GM18498 (cell line): ENCODE results near the gene HOXB8.

Experiments used
- ATAC-seq: cut with Tn5 transposase; IDR thresholded peaks from one replicate; pipeline ENCODE4 v1.9.1; 2021; ENCODE audit warnings: mild to moderate bottlenecking, moderate library complexity; ENCODE audit not compliant: unreplicated experiment

HOXB8 gene

DNA sequence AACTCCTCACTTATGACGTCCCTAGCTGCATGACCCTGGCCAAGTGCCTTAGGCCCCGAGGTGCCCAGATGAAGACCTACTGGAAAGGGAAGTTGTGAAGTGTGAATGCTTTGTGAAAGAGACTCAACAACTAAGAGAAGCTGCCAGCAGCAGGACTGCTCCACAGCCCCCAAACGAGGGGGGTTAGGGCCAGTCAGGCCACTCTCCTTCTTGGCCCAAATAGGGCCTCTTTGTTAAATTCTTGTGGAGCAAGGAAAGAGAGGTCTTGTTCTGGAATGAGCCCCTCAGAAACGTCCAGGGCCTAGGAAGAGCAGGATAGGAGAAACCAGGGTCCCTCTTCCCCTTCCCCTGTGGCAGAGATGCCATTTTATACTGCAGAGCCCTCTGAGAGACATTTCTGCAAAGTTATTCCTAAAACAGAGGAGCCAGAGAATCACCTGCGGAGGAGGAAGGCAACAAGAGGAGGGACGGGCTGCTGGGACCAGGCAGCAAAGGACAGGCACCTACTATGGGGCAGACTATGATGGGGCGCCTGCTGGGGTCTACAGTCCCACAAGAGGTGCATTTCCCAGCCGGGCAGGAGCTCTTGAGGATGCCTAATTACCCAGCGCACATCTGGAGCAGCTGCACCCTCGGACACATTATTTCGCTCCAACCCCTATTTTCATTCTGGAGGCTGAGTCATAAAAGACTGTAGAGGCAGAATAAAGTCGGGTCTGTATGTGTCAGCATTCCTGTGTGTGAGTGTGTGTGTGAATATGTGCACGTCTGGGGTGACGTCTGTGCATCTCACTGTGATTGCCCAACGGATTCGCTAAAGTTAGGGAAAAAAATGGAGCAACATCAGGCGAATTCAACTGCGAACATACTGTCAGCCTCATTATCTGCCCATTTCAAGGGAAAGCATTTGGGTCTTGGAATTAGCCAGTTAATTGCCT, 22.5 kb upstream of the HOXB8 start:
- no peak for ATAC-seq

DNA sequence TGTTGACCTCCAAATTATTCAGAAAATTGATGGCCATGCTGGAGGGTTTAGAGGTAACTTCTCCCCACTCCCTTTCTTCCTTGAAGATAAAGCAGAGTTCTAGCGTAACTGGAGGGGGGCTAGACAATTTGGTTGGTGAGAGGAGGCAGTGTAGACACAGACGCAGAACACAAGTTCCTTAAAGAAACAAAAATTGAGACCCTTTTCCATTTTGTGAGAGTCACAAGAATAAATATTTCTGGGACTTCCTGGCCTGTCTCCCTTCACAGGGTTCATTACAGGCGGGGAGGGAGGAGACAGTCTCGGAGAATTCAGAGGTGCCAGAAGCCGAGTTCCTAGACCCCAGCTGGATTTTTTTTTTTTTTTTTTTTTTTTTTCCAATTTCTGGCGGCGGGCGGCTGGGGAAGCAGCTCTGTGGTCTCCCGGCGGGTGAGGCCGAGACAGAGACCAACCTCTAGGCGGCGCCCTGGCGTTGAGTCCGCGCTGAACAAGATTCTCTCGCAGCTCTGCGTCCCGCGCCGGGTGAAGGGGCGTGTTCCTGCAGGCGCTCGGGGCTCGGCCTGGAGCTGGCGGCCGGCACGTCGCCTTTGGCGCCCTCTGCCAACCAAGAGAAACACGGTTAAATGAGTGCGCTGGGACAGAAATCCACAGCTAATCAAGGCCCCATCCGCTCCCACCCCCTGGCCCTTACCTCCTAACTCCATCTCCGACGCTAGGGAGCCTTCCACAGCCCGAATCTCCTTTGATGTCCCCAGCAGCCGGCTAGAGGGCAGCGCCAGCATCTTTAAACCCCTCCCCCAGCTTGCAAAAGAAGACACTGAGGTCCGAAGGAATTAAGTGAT, 21.3 kb upstream of the HOXB8 start:
- no peak for ATAC-seq

DNA sequence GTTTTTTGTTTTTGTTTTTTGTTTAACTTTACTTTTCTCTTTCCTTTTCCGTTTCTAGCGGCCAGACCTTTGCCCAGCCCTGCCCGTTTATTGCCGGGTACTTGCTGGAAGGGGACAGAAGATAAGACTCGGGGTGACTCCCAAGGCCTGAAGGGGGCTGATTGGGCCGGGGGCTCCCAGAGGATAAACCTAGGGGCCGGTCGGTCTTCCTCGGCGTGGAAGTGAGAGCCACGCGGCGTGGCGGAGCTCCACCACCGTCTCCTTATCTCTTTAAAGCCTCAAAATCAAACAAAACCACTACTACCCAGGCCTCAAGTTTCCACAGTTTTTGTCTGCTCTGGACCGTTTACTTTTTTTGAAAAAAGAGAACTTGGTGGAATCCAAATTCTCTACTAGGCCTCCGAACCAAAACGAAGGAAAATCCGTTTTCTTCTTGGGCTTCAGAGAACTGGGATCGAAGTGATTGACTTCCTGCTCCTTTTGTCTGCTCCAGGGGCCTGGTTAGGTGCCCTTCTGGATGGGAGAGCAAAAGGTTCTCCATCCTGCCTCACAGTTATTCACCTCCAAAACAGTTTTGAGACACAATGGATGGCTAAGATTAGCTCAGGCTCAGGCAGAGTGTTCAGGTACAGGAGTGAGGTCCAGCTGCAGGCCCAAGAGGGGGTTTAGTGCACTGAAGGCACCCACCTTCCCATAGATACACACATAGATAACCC, 19.6 kb upstream of the HOXB8 start:
- ATAC-seq: no peak

DNA sequence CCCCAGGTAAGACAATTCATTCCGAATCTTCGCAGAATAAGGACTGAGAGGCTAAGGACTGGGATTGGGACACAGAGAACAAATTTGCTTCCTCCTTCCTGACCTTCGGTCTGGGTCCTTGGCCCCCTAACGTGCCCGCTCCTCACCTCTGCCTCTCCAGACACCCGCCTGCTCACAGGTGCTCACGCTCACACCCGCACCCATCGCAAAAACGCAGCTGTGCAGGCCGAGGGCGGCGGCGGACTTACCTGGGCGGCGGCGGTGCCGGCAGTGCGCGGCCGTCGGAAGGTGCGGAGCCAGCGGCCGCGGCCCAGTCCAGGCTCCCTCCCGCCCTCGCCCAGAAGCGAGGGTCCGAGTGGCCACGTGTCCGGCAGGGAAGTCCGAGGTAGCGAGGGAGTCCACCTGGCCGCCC, 18.2 kb upstream of the HOXB8 start:
- no peak for ATAC-seq

DNA sequence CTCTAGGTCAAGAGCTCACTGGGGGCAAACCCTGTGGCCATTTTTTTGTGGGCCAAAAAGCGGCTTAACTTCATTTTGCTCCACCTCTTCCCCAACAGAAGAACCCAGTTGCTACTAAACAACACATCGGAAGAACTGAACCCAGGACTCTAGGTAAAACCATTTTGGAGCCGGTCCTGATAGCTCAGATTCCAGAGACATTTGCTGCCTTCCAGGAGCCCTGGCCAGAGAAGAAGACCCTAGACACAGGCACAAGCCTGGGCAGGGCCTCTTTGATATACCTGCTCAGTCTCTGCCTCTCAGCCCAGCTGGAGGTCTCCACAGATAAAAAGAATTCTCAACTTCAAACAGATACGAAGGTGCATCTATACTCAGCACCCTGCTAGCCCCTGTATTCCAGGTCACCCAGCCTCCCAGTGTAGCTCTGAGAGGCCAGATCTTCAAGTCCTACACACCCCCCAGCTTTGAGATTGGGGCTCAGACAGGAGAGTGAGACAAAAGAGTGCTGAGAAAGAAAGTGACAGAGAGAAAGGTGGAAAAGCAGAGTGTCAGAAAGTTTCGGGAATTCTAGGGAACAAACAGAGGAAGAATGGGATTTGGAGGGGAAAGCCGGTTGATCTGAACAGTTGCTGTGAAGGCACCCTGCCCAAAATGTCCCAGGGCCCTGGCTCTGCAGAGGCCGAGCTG, 17.6 kb upstream of the HOXB8 start:
- ATAC-seq: no peak

DNA sequence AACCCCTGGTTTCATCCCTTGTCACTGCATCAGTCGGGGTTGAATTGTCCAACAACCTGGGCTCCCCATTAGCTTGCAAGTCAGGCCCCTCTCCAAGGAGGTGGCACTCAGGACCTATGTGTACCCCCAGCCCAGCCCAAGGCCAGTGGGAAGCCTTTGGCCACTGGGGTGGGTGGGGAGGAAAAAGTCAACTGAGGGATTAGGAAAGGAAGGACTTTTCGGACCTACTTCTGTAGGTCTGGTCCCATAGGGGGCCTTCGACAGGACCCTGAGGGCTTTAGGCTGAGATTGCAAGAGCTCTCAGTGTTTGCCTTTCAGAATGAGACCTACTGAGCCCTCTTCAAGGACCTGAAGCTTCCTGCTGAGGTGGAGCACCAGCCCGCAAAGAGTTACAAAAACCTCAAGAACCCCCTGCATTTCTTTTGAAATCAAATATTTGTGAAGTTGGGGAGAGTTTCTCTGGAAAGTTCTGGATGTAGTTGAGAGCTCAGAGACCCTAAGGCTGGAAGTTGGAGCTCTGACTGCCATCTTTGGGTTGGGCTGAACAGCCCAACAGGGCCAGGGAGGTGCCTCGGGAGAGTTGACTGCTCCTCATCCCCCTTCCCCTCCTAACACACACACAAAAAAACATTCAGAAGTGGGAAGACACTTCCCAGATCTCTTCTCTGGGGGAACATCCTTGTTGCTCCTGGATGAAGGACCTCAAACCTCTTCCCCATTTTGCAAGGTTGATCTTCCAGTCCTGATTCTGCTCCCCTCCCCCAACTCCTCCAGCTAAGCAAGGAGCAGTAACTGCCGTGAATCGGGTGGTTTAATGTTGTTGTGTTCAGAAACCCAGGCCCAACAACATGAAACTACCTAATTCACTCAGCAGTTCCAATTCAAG, 16.8 kb upstream of the HOXB8 start:
- no peak for ATAC-seq

DNA sequence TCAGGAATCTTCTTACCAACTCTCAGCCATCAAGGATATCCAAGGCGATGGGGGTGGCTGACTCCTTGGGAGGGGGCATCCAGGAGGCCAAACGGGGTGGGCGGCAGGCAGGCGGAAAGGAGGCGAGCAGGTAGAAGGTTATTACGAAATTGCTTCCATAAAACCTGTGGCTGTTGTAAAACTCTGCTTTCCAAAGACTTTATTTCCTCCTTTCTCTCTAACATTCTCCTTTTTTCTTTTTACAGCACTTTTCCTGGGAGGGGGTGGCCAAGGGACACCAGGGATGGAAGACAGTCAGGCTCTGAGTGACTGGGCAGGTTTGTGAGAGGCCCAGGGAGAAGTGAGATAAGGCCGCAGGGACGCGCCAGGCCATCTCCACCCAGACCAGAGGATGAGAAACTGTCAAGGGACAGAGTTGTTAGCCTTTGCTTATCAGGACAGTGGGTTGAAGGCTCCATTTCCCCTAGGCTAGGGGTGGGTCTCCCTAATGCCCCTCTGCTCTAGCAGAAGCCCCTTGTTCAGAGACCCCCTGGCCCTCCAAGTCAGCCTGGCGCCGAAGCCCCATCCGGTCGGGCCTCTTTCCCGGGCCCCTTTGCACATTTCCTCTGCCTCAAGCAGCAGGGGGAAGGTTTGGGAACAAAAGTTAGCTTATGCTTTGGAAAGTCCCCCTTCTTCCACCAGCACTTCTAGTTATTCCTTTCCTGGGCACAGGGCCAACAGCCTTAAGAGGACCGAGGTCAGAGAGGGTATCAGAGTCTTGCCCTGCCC, 16.0 kb upstream of the HOXB8 start:
- no peak for ATAC-seq

DNA sequence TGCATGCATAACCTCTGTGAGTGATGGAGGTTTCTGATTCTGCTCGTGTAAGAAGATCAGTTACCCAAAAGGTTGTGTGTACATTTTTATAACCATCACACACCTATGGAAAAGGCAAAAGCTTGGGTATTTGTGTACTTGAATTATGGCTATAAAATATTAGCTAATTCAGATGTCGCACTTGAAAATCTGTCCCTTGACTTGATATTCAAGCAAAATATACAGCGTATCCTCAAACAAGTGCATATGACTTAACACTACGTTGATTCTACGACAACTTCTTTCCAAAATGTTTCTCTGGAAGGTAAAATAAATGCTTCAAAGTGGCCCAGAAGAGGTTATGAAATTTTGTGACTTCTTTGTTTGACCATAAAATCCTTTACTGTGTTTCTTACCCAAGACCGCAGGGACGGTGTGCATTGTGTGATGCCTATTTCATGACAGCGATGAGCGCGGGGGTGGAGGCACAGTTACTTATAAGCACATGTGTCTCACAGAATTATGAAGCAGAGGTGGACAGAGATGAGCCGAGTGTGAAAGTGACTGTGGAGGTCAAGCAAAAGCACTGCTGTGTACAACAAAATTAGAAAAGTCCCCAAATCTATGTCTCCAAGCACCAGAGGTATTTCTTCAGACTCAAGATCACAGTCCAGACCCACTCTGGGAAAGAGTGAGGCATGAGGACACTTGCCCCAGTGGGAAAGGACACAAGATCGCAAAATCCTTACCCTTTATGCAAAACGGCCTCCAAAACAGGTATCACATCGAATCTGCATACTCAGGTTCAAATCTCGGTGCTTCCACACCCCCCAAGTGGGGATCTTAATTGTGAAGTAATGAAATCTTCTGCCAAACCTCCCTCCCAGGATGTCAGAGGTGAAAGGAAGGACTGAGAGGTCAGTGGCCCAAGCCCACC, 15.2 kb upstream of the HOXB8 start:
- no peak for ATAC-seq

DNA sequence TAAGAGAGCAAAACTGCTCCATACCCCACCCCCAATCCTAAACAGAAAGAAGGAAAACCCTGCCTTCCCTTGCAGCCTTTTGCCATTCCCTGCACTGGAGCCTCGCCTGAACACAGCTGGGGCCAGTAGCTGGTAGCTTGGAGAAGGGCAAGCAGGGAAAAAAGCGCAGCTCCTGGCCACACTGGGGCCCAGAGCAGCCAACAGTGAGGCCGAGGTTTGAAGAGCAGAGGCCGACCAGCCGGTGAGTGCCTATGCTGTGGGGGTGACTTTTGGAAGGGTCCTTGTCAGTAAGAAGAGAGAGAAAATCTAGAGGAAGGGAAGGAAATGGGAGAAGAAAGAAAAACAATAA, 14.3 kb upstream of the HOXB8 start:
- no peak for ATAC-seq

DNA sequence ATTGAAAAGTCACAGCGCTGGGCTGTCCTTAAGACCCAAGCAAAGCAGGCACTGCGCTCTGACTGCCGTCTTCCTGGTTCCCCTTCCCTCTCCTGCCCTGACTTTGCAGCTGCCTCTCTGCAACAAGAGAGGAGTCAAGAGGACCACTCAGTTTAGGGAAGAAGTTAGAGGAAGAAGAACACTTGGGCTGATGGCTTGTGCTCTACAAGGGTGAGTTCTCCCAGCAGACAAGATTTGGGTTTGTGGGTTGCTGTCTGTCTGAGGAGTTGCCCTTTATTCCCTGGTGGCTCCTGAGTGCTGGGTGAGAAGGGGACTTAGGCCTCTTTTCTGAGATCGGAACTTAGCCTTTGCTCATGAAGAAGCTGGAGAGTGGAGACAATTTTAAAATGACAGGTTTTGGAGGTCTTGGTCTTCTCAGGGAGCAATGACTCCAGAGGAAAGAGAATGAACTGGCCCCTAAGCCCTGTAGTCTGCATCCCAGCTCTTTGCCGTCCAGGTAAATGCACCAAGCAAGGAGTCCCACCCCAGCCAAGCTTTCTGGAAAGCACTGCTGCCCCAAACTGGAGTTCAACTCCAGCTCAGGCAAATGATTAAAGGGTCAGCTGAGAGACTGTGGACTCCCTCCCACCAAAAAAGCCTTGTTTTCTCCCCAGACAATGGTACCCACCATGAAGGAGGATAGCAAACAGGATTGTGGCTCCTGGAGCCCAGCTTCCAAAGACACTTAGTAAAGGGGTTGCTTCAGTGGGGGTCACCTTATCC, 13.7 kb upstream of the HOXB8 start:
- ATAC-seq: no peak

DNA sequence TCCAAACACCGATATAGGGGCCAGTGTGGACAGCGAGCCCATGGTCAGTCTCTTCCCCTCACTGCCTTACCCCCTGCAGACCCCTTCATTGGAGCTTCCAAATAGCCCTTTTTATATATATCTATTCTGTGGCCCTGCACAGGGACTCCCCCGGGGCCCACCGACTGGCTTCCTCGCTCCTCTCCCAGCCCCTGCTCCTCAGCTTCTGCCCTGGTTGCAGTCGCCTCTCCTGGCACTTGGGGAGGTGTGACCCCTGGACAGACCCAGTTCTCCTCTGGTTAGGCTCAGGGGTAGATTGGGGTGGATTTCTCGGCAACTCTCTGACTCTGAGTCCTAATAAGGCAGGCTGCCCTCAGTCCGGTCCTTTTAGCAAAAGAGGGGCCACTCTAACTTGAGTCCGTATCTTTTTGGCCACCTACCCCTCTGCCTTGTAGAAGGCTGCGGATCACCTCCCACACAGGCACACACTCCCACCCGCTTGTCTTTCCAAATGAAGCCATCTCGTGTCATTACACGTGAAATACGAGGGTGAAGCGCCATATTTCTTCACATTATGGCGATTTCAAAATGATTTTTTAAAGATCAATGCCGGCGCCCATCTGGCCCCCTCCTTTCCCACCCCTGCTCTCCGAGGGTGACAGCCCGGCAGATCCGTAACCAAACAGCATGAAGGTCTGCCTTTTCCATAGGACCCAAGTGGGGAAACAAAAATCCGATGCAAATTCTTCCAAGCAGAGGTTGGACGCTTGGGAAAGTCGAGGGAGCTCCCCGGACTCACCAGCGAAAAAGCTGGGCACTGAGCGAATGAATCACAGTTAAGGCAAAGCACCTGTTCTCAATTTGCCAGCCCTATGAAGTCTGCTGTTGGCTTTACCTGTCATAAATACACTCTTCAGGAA, 12.8 kb upstream of the HOXB8 start:
- ATAC-seq: no peak

DNA sequence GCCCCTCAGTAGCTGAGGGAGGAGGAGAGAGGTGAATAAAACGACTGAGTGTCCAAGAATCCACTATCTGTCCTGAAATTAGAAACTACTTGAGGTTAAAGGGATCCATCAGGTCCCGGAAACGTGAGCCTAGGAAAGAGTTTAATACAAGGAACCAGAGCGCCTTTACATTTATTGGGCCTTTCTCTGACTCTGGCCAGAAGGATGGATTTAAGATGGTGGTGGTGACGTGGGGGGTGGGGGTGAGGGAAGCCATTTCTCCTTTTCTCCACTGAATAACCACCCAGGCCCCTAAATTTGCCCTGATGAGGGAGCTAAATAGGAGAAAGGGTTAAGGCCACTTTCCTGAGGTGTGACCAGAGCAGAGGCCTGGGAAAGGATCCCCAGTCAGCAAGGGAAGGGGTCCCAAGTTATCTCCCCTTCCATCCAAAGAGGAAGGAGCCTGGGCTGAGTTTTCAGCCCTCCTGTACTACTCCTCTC, 12.1 kb upstream of the HOXB8 start:
- no peak for ATAC-seq

DNA sequence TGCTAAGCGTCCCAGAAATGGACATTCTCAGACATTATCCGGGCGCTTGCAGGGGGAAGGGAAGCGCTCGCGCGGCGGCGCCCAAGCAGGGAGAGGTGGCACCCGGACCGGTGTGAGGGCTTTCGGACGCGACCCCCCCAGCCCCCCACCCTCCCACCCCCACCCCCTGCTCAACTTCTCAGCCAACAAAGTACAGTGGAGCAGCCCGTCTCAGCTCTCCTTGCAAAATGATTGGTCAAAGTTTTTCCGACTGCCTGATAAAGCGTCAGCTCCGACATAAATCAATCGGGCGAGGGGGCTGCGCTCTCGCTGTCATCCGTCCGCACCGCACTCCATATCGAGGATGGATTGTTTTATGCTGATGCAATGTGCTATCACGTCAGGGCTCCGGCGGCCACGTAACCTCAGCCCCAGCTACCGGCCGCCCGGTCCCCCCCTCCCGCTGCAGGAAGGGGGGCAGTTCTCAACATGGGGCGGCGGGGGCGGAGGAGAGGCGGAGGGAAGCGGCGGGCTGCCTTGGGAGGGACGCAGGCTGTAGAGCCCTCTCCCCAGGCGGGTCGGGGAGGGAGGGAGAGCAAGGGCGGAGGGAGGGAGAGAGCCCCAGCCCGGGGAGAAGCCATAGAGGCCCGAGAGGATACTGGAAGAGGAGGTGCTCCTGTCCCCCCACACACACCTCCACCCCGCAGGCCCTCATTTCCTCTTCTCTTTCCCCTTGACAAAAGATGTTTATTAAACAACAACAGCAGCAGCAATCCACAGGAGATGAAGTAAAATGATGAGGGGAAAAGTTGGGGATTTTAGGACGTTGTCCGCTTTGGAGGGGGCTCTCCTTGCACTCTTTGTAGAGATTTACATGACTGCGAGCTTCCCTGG, 11.4 kb upstream of the HOXB8 start, which contains the start of gene HOXB9:
Gene HOXB9 (minus strand): TSS at position 114 of the 873 bp plus-strand sequence. CDS start 89 bp downstream, at position 25.
- ATAC-seq: no peak

DNA sequence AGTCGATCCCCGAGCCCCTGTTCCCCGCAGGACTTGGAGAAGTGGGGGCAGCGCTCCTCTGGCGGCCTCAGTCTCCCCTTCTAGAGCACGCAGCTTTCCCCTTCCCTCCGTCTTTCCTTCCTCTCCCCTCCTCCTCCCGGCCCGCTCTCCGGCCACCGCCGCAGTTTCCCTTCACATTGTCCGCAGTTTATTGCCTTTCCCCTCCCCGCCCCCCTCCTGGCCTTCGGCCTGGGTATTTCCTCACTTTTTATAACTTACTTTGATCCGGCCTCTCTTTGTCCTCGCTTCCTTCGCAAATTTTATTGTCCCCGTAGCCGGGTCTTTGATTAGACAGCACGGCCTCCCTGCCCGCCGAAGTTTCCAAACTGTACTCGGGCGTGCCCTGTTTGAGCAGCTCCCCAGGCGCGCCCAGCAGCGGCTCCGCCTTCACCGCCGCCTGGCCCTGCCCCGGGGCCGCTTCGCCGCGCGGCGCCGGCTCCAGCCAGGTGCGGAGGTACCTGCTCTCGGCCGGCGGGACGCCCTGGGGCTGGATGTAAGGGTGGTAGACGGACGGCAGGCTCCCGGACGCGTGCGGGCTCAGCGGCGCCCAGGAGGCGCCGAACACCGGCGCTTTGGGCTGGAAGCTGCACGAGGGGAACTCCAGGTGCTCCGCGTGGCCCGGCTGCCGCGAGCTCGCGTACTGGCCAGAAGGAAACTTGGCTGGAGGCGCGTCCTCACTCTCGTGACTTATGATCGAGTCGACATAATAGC, 10.6 kb upstream of the HOXB8 start:
- ATAC-seq: no peak
